Stimulated activated CD4-positive, alpha-beta T cell treated with anti-CD3 and anti-CD28 coated beads, TNF-alpha, amount 100 ng/mL, for 48 hours (primary cell): ENCODE data around the gene DHDDS.

ENCODE experiments used
- DNase-seq, 3 donors: peaks; one replicate each; pipeline ENCODE4 v3.0.0-alpha.2; 2020; ENCODE audit warnings: low read depth in 3 of 3

The DHDDS gene

GRCh38 chr1:26417111-26417759 lies 14.9 kb upstream of the DHDDS start:
- peak; percentile 71 to 85 (median 81) for DNase-seq

GRCh38 chr1:26418865-26419349 lies 13.2 kb upstream of the DHDDS start:
- no peak for DNase-seq

- DNase-seq: no peak
Observed at GRCh38 chr1:26419494-26419893, 12.6 kb upstream of the DHDDS start.

GRCh38 chr1:26429721-26430120 lies 2.4 kb upstream of the DHDDS start:
- no peak for DNase-seq

- no peak for DNase-seq
Observed at GRCh38 chr1:26432793-26433192, 672 bp downstream of the DHDDS start.

- DNase-seq: no peak
Observed at GRCh38 chr1:26434161-26434752, 2.1 kb downstream of the DHDDS start.

- no peak for DNase-seq
Observed at GRCh38 chr1:26438041-26438440, 5.9 kb downstream of the DHDDS start.

- DNase-seq: no peak
Observed at GRCh38 chr1:26440259-26440658, 8.1 kb downstream of the DHDDS start.

GRCh38 chr1:26449868-26450267 lies 17.7 kb downstream of the DHDDS start:
- DNase-seq: no peak

GRCh38 chr1:26450908-26451307 lies 18.8 kb downstream of the DHDDS start:
- DNase-seq: no peak

GRCh38 chr1:26452459-26453183 lies 20.5 kb downstream of the DHDDS start:
- DNase-seq: no peak

GRCh38 chr1:26459148-26459547 lies 27.0 kb downstream of the DHDDS start:
- no peak for DNase-seq

GRCh38 chr1:26459573-26460031 lies 27.5 kb downstream of the DHDDS start:
- no peak for DNase-seq

- no peak for DNase-seq
Observed at GRCh38 chr1:26468911-26469310, 36.8 kb downstream of the DHDDS start.

- DNase-seq: no peak
Observed at GRCh38 chr1:26469558-26469957, 37.4 kb downstream of the DHDDS start.

GRCh38 chr1:26470878-26471497 lies 38.9 kb downstream of the DHDDS start:
- DNase-seq: no peak

GRCh38 chr1:26471498-26472319 lies 39.6 kb downstream of the DHDDS start:
- peak in 2 of 3 donors; percentile 28 to 38 for DNase-seq

GRCh38 chr1:26472320-26472900 lies 40.3 kb downstream of the DHDDS start, which contains the start of gene HMGN2:
Gene HMGN2, plus strand, starts transcription at chr1:26472440. Its CDS starts 173 bp downstream, at chr1:26472613.
- DNase-seq: peak; percentile 84 to 96 (median 86)

GRCh38 chr1:26472901-26473845 lies 41.1 kb downstream of the DHDDS start:
- DNase-seq: peak; percentile 87 to 92 (median 91)

- DNase-seq: no peak
Observed at GRCh38 chr1:26474818-26475217, 42.7 kb downstream of the DHDDS start.
